GM12891 (cell line): ENCODE results near the gene IL27RA.

Source experiments
- DNase-seq: peaks from one replicate; pipeline ENCODE4 v3.0.0; 2011; ENCODE audit warnings: low spot score; ENCODE audit not compliant: insufficient read length
- FAIRE-seq: peaks from 2 replicates; lab custom pipeline; 2011; peaks lifted over from hg19 to GRCh38; lab: Jason Lieb, UNC
- PAX5 ChIP-seq: IDR thresholded peaks from 2 replicates; pipeline ENCODE4 v1.6.1; 2011; ENCODE audit warnings: low read length, moderate library complexity, mild to moderate bottlenecking; ENCODE audit not compliant: insufficient read depth, severe bottlenecking
- POLR2A ChIP-seq: IDR thresholded peaks from 2 replicates; pipeline ENCODE4 v1.6.1; 2011; ENCODE audit warnings: low read depth, low read length, control low read depth
- POLR2AphosphoS5 ChIP-seq: IDR thresholded peaks from 2 replicates; pipeline ENCODE4 v1.6.1; 2011; ENCODE audit warnings: low read depth, low read length, control low read depth
- POU2F2 ChIP-seq: IDR thresholded peaks from 2 replicates; pipeline ENCODE4 v1.6.1; 2011; ENCODE audit warnings: low read depth, mild to moderate bottlenecking, control low read depth, low read length, moderate library complexity
- SPI1 ChIP-seq: IDR thresholded peaks from 2 replicates; pipeline ENCODE4 v1.6.1; 2011; ENCODE audit warnings: low read depth, low read length, control low read depth
- TAF1 ChIP-seq: IDR thresholded peaks from 2 replicates; pipeline ENCODE4 v1.6.1; 2011; ENCODE audit warnings: low read depth, low read length, control low read depth

The IL27RA gene

GRCh38 chr19:14061081-14061749 is 29.7 kb downstream of the IL27RA start:
- no peak for TF ChIP-seq TAF1
- TF ChIP-seq SPI1, result no peak
- TF ChIP-seq POLR2AphosphoS5, result no peak
- no peak for TF ChIP-seq POLR2A
- no peak for TF ChIP-seq PAX5
- TF ChIP-seq POU2F2, result no peak
- FAIRE-seq, result no peak
- no peak for DNase-seq

- DNase-seq (no peak), FAIRE-seq (no peak)
- TF ChIP-seq POU2F2, result no peak
- TF ChIP-seq SPI1, result no peak
- no peak for TF ChIP-seq POLR2A
- no peak for TF ChIP-seq PAX5
- no peak for TF ChIP-seq POLR2AphosphoS5
- no peak for TF ChIP-seq TAF1
Observed at GRCh38 chr19:14061751-14062557, 30.4 kb downstream of the IL27RA start, which contains the start of gene PALM3. Gene PALM3 (minus strand): TSS chr19:14062076. CDS start chr19:14061980, 96 bp downstream.

- no peak for DNase-seq
- no peak for FAIRE-seq
- TF ChIP-seq POLR2AphosphoS5 (no peak), POLR2A (no peak), SPI1 (no peak)
Observed at GRCh38 chr19:14062558-14062855, 30.9 kb downstream of the IL27RA start.

GRCh38 chr19:14063105-14063504 is 31.5 kb downstream of the IL27RA start:
- FAIRE-seq (no peak), DNase-seq (no peak)
- TF ChIP-seq POLR2AphosphoS5 (no peak), POU2F2 (no peak), SPI1 (no peak)

- FAIRE-seq (no peak), DNase-seq (no peak)
- no peak for TF ChIP-seq SPI1
- TF ChIP-seq POLR2AphosphoS5, result no peak
- no peak for TF ChIP-seq TAF1
- TF ChIP-seq PAX5, result no peak
- TF ChIP-seq POU2F2, result no peak
- TF ChIP-seq POLR2A, result no peak
Observed at GRCh38 chr19:14066134-14066533, 34.6 kb downstream of the IL27RA start.

GRCh38 chr19:14070268-14071050 is 38.9 kb downstream of the IL27RA start:
- TF ChIP-seq POLR2AphosphoS5 (no peak), TAF1 (no peak), POU2F2 (no peak), POLR2A (no peak), SPI1 (no peak), PAX5 (no peak)
- no peak for DNase-seq
- no peak for FAIRE-seq

- DNase-seq, result no peak
- TF ChIP-seq POLR2A (no peak), POU2F2 (no peak), SPI1 (no peak), TAF1 (no peak), PAX5 (no peak)
- no peak for FAIRE-seq
Observed at GRCh38 chr19:14072535-14073260, 41.1 kb downstream of the IL27RA start, which contains the start of gene MISP3. Gene MISP3 (plus strand): TSS chr19:14072786. CDS start chr19:14073310, 524 bp downstream.

GRCh38 chr19:14073261-14073924 is 41.8 kb downstream of the IL27RA start:
- DNase-seq, result peak; percentile 76
- TF ChIP-seq POLR2AphosphoS5 (no peak), POLR2A (no peak), TAF1 (no peak), SPI1 (no peak; the same call in 1 of the 2 replicates), PAX5 (no peak), POU2F2 (no peak)
- FAIRE-seq, result peak; percentile 78
